Activated naive CD8-positive, alpha-beta T cell treated with anti-CD3 and anti-CD28 coated beads, Interleukin-2, amount 10 ng/mL, durations not matched to agents 7 days and 5 days (primary cell): ENCODE measurements around the gene KLHL42. TPM values are rescaled to one million over a fixed set of nuclear protein-coding genes. Genes with fewer than 3 reads are reported as not detected.

Experiments
- ATAC-seq: fragments of 150-1000 bp; cut with Tn5 transposase; one replicate; pipeline ENCODE4 v1.10.0; 2021; ENCODE audit warnings: low read depth, moderate library complexity
- POLR2A ChIA-PET: fragments of 350-600 bp; sonication (Branson Sonifier 250); formaldehyde crosslinking; loops from one replicate; lab custom pipeline; 2021; ENCODE audit warnings: antibody characterized with exemption; lab: Charles Lee
- DNase-seq: peaks from one replicate; pipeline ENCODE4 v3.0.0; 2021
- H3K27ac Mint-ChIP-seq: one replicate; pipeline ENCODE4 v1.8.0; 2022; ENCODE audit warnings: mild to moderate bottlenecking, mixed read lengths
- H3K27me3 Mint-ChIP-seq: one replicate; pipeline ENCODE4 v1.8.0; 2022; ENCODE audit warnings: mild to moderate bottlenecking, moderate library complexity, mixed read lengths
- H3K36me3 Mint-ChIP-seq: one replicate; pipeline ENCODE4 v1.8.0; 2021; ENCODE audit warnings: mild to moderate bottlenecking, mixed read lengths
- H3K4me1 Mint-ChIP-seq: one replicate; pipeline ENCODE4 v1.8.0; 2021; ENCODE audit warnings: mixed read lengths
- H3K4me3 Mint-ChIP-seq: one replicate; pipeline ENCODE4 v1.8.0; 2022; ENCODE audit warnings: mild to moderate bottlenecking, moderate library complexity, mixed read lengths
- H3K9me3 Mint-ChIP-seq: one replicate; pipeline ENCODE4 v1.8.0; 2021; ENCODE audit warnings: mixed read lengths
- total RNA-seq, 2 experiments: library from RNA; stranded (reverse); gene quantifications; one replicate each; pipeline ENCODE4 v1.2.3, GENCODE V29; 2021

The KLHL42 gene
- total RNA-seq, 2 experiments from 2014 or later = 16.8 to 17.7 TPM

- no peak for ATAC-seq
These were observed 32.5 kb downstream of the KLHL42 start for GRCh38 chr12:27812502-27812901.

GRCh38 chr12:27814411-27814810, 34.4 kb downstream of the KLHL42 start:
- Mint-ChIP-seq H3K9me3 (no peaks in the 10 kb centered on the region), H3K27ac (no peak overlapping the region), H3K4me3 (no peak overlapping the region), H3K27me3 (peaks cover 8% of the 10 kb centered on the region), H3K36me3 (no peaks in the 10 kb centered on the region), H3K4me1 (peaks cover 8% of the 10 kb centered on the region)
- POLR2A ChIA-PET = no interaction called here
- ATAC-seq (no peak), DNase-seq (no peak)

More at GRCh38 chr12:27812502-27812901, 32.5 kb downstream of the KLHL42 start:
- H3K27ac Mint-ChIP-seq = no peak overlapping the region
- H3K9me3 Mint-ChIP-seq = no peaks in the 10 kb centered on the region
- no peak overlapping the region for H3K4me3 Mint-ChIP-seq
- DNase-seq = no peak
- H3K36me3 Mint-ChIP-seq = no peaks in the 10 kb centered on the region
- POLR2A ChIA-PET = no interaction called here
- peaks cover 10% of the 10 kb centered on the region for H3K4me1 Mint-ChIP-seq
- peaks cover 3% of the 10 kb centered on the region for H3K27me3 Mint-ChIP-seq

GRCh38 chr12:27814851-27815591, 35.0 kb downstream of the KLHL42 start:
- Mint-ChIP-seq H3K4me1 (peaks cover 8% of the 10 kb centered on the region), H3K36me3 (no peaks in the 10 kb centered on the region), H3K4me3 (no peak overlapping the region), H3K9me3 (no peaks in the 10 kb centered on the region), H3K27ac (peak overlapping the region; percentile 11), H3K27me3 (peaks cover 9% of the 10 kb centered on the region)
- ATAC-seq (no peak), DNase-seq (no peak)
- POLR2A ChIA-PET = no interaction called here

- DNase-seq (no peak), ATAC-seq (no peak)
- no peaks in the 10 kb centered on the region for H3K9me3 Mint-ChIP-seq
- no peaks in the 10 kb centered on the region for H3K36me3 Mint-ChIP-seq
- peaks cover 13% of the 10 kb centered on the region for H3K27me3 Mint-ChIP-seq
- peaks cover 18% of the 10 kb centered on the region for H3K4me1 Mint-ChIP-seq
- no peak overlapping the region for H3K4me3 Mint-ChIP-seq
- H3K27ac Mint-ChIP-seq = no peak overlapping the region
- POLR2A ChIA-PET = no interaction called here
These were observed 37.7 kb downstream of the KLHL42 start for GRCh38 chr12:27817766-27818165.

- H3K36me3 Mint-ChIP-seq = no peaks in the 10 kb centered on the region
- no peaks in the 10 kb centered on the region for H3K9me3 Mint-ChIP-seq
- H3K4me1 Mint-ChIP-seq = peaks cover 20% of the 10 kb centered on the region
- ATAC-seq = no peak
- no peak overlapping the region for H3K4me3 Mint-ChIP-seq
- peaks cover 13% of the 10 kb centered on the region for H3K27me3 Mint-ChIP-seq
- DNase-seq = no peak
- H3K27ac Mint-ChIP-seq = no peak overlapping the region
- POLR2A ChIA-PET = no interaction called here
These were observed 38.4 kb downstream of the KLHL42 start for GRCh38 chr12:27818401-27818918.

- H3K9me3 Mint-ChIP-seq = no peaks in the 10 kb centered on the region
- peaks cover 25% of the 10 kb centered on the region for H3K27me3 Mint-ChIP-seq
- H3K4me3 Mint-ChIP-seq = no peak overlapping the region
- H3K27ac Mint-ChIP-seq = no peak overlapping the region
- H3K4me1 Mint-ChIP-seq = peaks cover 14% of the 10 kb centered on the region
- DNase-seq = no peak
- ATAC-seq = no peak
- POLR2A ChIA-PET = no interaction called here
- no peaks in the 10 kb centered on the region for H3K36me3 Mint-ChIP-seq
These were observed 40.5 kb downstream of the KLHL42 start for GRCh38 chr12:27820564-27820963.

- H3K36me3 Mint-ChIP-seq = no peaks in the 10 kb centered on the region
- ATAC-seq = no peak
- H3K4me3 Mint-ChIP-seq = no peak overlapping the region
- H3K27me3 Mint-ChIP-seq = peaks cover 27% of the 10 kb centered on the region
- no peak overlapping the region for H3K27ac Mint-ChIP-seq
- peak; percentile 45 for DNase-seq
- POLR2A ChIA-PET = interaction anchor here (1.6 kb wide), 1 partner anchor 41 kb away, joined by 5 read pairs; no protein-coding TSS in a partner anchor
- H3K9me3 Mint-ChIP-seq = no peaks in the 10 kb centered on the region
- H3K4me1 Mint-ChIP-seq = peaks cover 14% of the 10 kb centered on the region
These were observed 41.4 kb downstream of the KLHL42 start for GRCh38 chr12:27821259-27821973.

- H3K4me1 Mint-ChIP-seq = peaks cover 14% of the 10 kb centered on the region
- no peaks in the 10 kb centered on the region for H3K9me3 Mint-ChIP-seq
- POLR2A ChIA-PET = interaction anchor here (1.6 kb wide), 1 partner anchor 42 kb away, joined by 5 read pairs; no protein-coding TSS in a partner anchor
- H3K4me3 Mint-ChIP-seq = peak overlapping the region; percentile 56
- ATAC-seq (peak; percentile 87), DNase-seq (no peak)
- H3K27me3 Mint-ChIP-seq = peaks cover 28% of the 10 kb centered on the region
- H3K36me3 Mint-ChIP-seq = no peaks in the 10 kb centered on the region
- peak overlapping the region; percentile 42 for H3K27ac Mint-ChIP-seq
These were observed 42.2 kb downstream of the KLHL42 start for GRCh38 chr12:27822076-27822712.

- POLR2A ChIA-PET = interaction anchor here (1.6 kb wide), 1 partner anchor 42 kb away, joined by 5 read pairs; no protein-coding TSS in a partner anchor
- no peaks in the 10 kb centered on the region for H3K36me3 Mint-ChIP-seq
- no peak for ATAC-seq
- H3K27me3 Mint-ChIP-seq = peaks cover 34% of the 10 kb centered on the region
- H3K27ac Mint-ChIP-seq = no peak overlapping the region
- H3K9me3 Mint-ChIP-seq = no peaks in the 10 kb centered on the region
- peaks cover 14% of the 10 kb centered on the region for H3K4me1 Mint-ChIP-seq
- no peak for DNase-seq
- no peak overlapping the region for H3K4me3 Mint-ChIP-seq
These were observed 43.0 kb downstream of the KLHL42 start for GRCh38 chr12:27823038-27823437.

- Mint-ChIP-seq H3K36me3 (no peaks in the 10 kb centered on the region), H3K4me3 (no peak overlapping the region), H3K4me1 (peaks cover 12% of the 10 kb centered on the region), H3K27me3 (peaks cover 31% of the 10 kb centered on the region), H3K27ac (no peak overlapping the region), H3K9me3 (no peaks in the 10 kb centered on the region)
- ATAC-seq = no peak
- POLR2A ChIA-PET = no interaction called here
- DNase-seq = no peak
These were observed 44.3 kb downstream of the KLHL42 start for GRCh38 chr12:27824126-27824842.

GRCh38 chr12:27826076-27826475, 46.0 kb downstream of the KLHL42 start:
- Mint-ChIP-seq H3K9me3 (no peaks in the 10 kb centered on the region), H3K4me3 (no peak overlapping the region), H3K27me3 (peaks cover 36% of the 10 kb centered on the region), H3K4me1 (peaks cover 12% of the 10 kb centered on the region), H3K27ac (no peak overlapping the region), H3K36me3 (no peaks in the 10 kb centered on the region)
- ATAC-seq (no peak), DNase-seq (no peak)
- POLR2A ChIA-PET = no interaction called here

GRCh38 chr12:27828196-27828595, 48.2 kb downstream of the KLHL42 start:
- H3K9me3 Mint-ChIP-seq = no peaks in the 10 kb centered on the region
- ATAC-seq = no peak
- H3K36me3 Mint-ChIP-seq = no peaks in the 10 kb centered on the region
- no peak overlapping the region for H3K4me3 Mint-ChIP-seq
- H3K27ac Mint-ChIP-seq = no peak overlapping the region
- DNase-seq = no peak
- no peaks in the 10 kb centered on the region for H3K4me1 Mint-ChIP-seq
- peaks cover 36% of the 10 kb centered on the region for H3K27me3 Mint-ChIP-seq
- POLR2A ChIA-PET = no interaction called here
